UCSD-AML1 (cell line): Measurements from ENCODE around the gene BNIP3.

Source experiments
- DNase-seq: peaks from one replicate; lab custom pipeline; 2025; ENCODE audit not compliant: unreplicated experiment; lab: John Stamatoyannopoulos, UW

BNIP3 gene, protein sequence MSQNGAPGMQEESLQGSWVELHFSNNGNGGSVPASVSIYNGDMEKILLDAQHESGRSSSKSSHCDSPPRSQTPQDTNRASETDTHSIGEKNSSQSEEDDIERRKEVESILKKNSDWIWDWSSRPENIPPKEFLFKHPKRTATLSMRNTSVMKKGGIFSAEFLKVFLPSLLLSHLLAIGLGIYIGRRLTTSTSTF

DNA sequence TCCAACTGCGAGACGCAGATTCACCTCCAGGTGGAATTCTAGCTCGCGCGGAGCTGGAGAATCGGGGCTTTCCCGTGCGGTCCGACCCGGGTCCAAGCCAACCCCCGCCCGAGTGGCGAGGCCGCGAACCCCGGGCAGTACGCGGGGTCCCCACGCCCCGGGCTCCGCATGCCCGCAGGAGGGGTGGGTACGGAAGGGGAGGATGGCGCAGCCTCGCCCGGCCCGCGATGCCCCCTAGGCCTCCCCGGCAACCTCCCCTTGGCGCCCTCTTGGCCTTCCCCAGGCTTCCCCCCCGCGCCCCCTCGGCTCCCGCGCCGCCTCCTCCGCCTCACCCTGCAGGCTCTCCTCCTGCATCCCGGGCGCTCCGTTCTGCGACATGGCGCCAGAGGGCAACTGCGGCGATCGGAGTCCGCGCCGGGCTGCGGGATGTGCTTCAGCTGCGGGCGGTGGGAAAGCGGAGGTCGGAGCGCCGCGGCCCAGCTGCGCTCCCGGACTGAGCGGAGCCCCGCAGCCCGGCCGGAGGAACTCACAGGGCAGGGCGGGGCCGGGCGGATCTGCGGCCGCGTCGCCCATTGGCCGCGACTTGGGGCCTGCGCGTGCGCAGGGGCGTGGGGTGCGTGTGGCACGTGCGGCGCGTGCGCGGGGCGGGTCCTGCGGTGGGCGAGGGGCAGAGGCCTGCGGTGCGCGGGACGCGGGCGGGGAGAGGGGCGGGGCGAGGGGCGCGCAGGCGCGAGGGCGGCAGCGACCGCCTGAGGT is at the start of gene BNIP3:
Gene BNIP3, minus strand, starts transcription at position 495 of the 756 bp plus-strand sequence. Its CDS starts 117 bp downstream, at position 378.
- peak; percentile 95 for DNase-seq

- no peak for DNase-seq
Measured at GRCh38 chr10:132030898-132031463, 49.3 kb upstream of the BNIP3 start.

DNA sequence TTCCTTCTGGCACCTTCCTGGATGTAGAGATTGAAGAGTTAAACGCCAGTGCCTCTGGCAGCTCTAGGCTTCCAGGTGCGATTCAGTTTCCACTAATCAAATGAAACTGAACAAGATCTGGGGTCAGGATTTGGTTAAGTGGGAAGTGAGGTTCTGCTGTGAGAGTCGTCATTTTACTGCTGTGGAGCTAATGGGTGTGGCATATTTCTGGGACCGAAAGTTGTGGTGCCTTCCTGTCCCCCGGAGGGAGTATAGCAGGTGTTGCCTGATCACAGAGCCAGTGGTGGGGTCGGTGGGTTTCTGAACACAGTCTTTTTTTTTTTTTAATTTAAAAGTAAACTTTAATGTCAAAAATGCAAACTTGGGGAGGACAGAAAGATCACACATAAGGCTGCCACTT is 47.0 kb upstream of the BNIP3 start:
- DNase-seq = no peak

DNA sequence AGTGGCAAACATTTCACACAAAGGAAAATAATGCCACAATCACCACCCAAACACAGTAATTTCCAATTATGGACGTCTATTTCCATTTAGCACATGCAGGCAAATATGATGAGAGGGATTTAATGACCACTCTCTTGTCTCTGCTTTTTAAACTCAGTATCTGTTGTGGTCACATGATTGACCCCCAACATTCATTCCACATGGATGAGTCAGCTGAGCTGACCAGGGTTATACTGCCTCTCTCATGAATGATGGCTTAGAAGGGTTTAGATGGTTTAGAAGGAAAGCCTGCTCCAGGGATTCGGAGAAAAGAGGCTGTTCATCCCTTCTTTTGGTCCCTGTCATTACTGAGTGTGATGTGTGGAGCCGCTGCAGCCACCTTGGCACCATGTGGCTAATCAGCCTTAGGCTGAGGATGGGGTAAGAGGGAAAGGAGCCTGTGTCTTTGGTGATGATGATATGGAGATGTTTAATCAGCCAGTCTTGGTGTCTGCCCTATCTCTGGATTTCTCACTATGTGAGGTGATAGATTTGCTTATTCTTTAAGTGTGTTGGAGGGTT is 45.8 kb upstream of the BNIP3 start:
- no peak for DNase-seq

DNA sequence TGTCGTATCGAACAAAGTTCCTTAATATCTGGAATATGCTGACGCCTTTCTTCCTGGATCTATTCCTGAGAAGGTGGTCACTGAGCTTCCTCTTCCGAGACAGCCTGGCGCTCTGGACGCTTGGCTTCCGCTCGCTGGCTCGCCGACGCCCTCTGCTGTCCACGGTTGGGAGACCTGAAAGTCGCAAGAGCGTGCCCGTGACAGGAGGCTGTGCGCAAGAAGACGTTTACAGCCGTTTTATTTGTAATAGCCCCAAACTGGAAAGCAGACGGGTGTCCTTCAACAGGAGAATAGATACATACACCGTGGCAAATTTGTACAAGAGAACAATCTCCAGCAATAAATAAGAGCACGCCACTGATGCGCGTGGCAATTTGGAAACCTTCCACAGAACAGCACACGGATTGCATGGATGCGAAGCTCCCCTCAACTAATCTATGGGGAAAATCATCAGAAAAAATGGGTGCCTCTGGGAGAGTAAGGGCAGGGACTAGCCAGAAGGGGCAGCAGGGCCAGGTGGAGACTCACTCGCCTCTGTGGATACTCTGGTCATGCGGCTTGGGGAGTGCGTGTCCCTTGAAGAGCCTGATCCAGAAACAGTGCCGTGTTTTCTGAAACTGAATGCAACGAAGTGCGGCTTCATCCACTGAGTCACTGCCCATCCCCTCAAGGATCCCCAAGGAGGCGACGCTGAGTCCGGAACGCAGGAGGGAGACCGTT is 41.5 kb upstream of the BNIP3 start:
- DNase-seq = peak; percentile 77

GRCh38 chr10:132022241-132022640 is 40.5 kb upstream of the BNIP3 start:
- no peak for DNase-seq

DNA sequence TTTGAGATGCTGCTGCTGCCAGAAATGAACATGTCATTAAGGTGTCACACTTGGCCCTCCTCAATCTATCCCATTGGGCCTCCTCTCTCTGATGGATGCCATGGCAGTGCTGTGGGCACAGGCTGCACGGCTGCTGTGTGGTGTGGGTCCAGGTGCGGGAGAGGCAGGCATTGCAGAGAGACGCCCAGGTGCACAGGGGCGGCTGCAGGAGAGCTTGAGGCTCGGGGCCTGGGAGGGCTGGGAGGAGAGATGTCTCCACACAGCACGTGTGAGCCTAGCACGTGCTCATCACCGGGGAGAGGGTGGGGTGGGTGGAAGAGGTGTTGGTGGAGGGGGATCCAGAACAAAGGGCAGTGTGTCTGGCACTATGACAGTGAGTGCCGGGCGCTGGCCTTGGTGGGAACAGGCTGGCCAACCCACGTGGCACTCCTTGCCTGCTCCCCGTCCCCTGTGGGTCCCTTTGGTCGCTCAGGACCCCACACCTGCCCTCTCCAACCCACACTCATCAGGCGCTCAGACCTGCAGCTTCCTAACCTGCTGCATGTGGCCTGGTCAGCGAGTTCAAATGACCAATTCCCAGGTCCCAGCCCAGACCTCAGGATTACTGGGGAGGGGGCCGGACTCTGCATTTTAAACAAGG is 39.9 kb upstream of the BNIP3 start:
- DNase-seq = no peak

DNA sequence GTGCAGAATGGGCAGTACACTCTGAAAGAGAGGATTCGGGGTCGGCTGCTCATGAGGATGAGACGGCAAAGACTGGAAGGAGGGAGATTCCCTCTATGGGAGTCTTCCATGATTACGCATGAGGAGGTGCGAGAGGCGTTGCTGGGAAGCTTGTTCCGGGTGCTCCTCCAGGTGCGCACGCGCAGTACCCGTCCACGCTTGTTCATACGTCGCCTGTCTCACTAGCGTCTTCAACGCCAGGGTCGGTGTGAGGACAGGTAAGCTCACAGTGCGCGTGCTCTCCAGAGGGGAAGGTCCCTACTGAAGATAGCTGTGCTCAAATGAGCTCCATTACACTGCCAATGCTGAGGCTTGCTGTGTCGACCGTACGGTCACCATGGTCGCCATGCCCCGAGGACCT is 39.3 kb upstream of the BNIP3 start:
- no peak for DNase-seq

- no peak for DNase-seq
Measured at GRCh38 chr10:132020456-132020855, 38.7 kb upstream of the BNIP3 start.

GRCh38 chr10:132019366-132019765 is 37.6 kb upstream of the BNIP3 start:
- no peak for DNase-seq

DNA sequence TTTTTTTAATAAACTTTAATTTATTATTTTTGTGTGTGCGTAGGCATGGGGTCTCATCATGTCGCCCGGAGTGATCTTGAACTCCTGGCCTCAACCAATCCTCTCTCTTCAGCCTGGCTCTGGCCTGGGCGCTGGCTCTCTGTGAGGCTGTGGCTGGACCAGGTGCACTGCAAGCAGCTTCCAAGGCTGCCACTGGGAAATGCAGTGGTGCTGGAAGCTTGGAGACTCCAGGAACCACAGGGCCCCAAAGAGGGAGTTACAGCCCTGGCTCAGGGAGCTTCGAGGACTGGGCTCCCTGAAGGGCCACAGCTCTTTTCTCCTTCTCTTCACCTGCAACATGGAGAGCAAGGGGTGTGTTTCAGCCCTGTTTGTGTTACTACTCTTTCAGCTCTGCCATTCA is 36.7 kb upstream of the BNIP3 start:
- DNase-seq = no peak

DNA sequence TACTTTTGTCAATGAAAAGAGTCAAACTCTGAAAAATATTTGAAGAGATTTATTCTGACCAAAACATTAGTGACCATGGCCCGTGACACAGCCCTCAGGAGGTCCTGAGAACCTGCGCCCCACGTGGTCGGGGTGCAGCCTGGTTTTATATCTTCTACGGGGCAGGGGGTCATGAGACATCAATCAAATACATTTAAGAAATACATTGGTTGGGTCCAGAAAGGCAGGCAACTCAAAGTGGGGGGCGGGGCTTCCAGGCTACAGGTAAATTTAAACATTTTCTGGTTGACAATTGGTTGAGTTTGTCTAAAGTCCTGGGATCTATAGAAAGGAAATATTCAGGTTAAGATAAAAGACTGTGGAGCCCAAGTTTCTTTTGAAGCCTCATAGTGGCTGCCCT is 34.8 kb upstream of the BNIP3 start:
- DNase-seq = no peak

- no peak for DNase-seq
Measured at GRCh38 chr10:132011445-132011844, 29.7 kb upstream of the BNIP3 start.

DNA sequence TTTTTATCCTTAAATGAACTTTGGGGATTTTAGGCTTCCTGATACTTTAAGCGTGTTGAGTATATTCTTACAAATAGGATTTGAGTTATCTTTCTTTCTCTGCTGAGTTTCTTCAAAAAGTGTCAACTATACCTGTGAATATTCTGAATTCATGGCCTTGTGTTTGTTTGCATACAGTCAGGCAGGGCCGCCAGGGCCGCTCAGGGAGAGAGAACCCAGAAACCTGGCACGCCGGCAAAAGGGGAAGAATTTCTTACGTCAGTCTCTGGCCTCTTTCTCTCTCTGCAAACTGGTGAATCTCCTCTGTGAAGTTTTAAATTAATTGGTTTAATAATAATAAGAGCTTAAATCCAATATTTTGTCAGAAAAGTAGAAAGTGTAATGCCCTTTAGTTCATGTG is 29.3 kb upstream of the BNIP3 start:
- no peak for DNase-seq

GRCh38 chr10:132010483-132010882 is 28.8 kb upstream of the BNIP3 start:
- DNase-seq = no peak

GRCh38 chr10:132009575-132009974 is 27.9 kb upstream of the BNIP3 start:
- no peak for DNase-seq

DNA sequence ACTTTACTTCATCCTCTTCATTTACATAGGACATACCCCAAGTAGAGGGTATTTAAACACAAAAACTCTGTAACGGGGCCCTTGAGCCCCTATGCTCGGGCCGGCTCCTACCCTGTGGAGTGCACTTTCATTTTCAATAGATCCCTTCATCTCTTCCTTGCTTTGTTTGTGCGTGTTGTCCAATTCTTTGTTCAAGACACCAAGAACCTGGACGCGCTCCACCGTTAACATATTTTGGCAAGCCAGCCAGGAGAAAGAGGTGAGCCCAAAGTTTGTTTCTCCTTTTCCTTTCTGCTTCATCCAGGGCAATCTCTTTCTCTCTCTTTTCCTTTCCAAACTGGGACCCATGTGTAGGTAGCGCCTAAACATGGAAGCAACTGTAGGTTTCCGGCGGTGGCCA is 26.0 kb upstream of the BNIP3 start:
- DNase-seq = no peak

- DNase-seq = no peak
Measured at GRCh38 chr10:132006966-132007365, 25.2 kb upstream of the BNIP3 start.

- DNase-seq = no peak
Measured at GRCh38 chr10:132005147-132005546, 23.4 kb upstream of the BNIP3 start.

DNA sequence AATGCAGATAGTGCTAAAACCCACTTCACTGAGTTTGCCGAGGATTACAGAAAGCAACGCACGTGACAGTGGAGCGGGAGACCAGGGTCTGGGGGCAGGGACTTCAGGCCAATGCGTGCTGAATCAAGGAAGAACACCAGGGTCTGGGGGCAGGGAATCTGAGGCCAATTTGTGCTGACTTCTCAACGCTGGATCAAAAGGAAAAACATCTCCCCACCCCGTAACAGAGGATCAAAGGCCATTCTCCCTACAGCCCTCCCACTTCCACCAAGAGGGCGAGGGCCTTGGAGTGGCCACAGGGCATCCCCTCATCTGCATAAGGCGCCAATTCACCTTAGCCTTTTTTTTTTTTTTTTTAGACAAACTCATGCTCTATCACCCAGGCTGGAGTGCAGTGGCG is 22.3 kb upstream of the BNIP3 start:
- DNase-seq = no peak

GRCh38 chr10:132003282-132003924 is 21.7 kb upstream of the BNIP3 start:
- DNase-seq = no peak
